NCI-H524 (cell line): Measurements from ENCODE around the gene RUNDC1.

Experiments
- DNase-seq, 2 experiments: peaks; one replicate each; lab custom pipeline; 2025; lab: John Stamatoyannopoulos, UW

RUNDC1 gene

DNA sequence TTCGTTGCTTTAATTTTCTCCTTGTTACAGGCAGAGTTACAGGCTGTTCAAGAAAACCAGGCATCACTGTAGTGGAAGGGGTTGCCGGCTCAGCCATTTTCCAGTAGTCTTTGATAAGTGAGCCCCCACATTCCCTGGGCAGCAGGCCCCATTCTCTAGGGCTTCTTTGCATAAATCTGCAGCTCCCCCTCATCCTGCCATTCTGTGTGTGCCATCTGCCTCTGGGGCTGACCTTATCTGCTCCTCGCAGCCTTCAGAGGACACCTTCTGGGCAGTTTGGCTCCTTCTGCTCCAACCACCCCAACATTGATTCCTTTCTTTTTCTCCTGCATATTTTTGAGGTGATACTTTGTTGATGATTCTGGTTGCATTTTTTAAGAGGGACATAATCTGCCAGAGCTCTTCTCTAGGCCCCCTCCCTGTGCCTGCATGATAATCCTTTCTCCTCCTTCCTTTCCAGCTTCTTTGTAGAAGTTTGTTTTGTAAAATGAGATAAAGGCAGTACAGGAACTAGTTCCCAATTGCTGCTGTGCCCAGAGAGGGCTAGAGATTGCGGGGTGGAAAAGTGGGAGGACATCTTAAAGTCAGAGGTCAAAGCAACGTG is 61.8 kb downstream of the RUNDC1 start:
- peak; percentile 13 to 78 for DNase-seq
